ENCODE data around the gene AGAP1. TPM values are rescaled to one million over a fixed set of nuclear protein-coding genes. Genes with fewer than 3 reads are reported as not detected.

The AGAP1 gene
- total and polyA plus RNA-seq, 2 donors (not counting 3 experiments of a cell fraction or from before 2014, with no cell fraction given), result 10.2 to 20.9 TPM

GRCh38 chr2:235961711-235962110 lies 467.9 kb downstream of the AGAP1 start:
- Histone ChIP-seq H4K20me1 (replicated peaks; ENCODE audit: control insufficient read depth, extremely low read depth, insufficient read depth, low read length) (no peaks in the 10 kb centered on the region), H3K27ac (ENCODE audit: insufficient read depth, low read depth, low read length) (no peak overlapping the region), H3K4me2 (ENCODE audit: insufficient read depth, low read length) (no peak overlapping the region), H3K36me3 (ENCODE audit: control insufficient read depth in 2 of 2, extremely low read depth in 1 of 2, insufficient read depth in 2 of 2, low read length in 2 of 2) (no peaks in the 10 kb centered on the region), H3K4me1 (ENCODE audit: control insufficient read depth, extremely low read depth, insufficient read depth, low read length) (no peaks in the 10 kb centered on the region), H3K27me3 (ENCODE audit: control insufficient read depth in 2 of 2, insufficient read depth in 2 of 2, low read length in 2 of 2) (no peaks in the 10 kb centered on the region), H3K4me3 (replicated peaks in 1 of 3; ENCODE audit: insufficient read depth in 1 of 3, low read depth in 1 of 3, low read length in 3 of 3) (no peak overlapping the region), H3K9me1 (replicated peaks; ENCODE audit: control insufficient read depth, extremely low read depth, insufficient read depth, low read length) (no peaks in the 10 kb centered on the region), H3K9ac (replicated peaks; ENCODE audit: extremely low read depth, insufficient read depth, low read length) (no peak overlapping the region), H3K79me2 (ENCODE audit: control insufficient read depth, insufficient read depth, low read length) (no peaks in the 10 kb centered on the region), H2AFZ (ENCODE audit: low read depth, low read length) (no peak overlapping the region), H3K9me3 (replicated peaks; ENCODE audit: control insufficient read depth, insufficient read depth, low read length) (no peaks in the 10 kb centered on the region)
- FAIRE-seq (no peak), DNase-seq (ENCODE audit: low read depth, low spot score) (no peak)
- dilution Hi-C loops (cut with MboI; ENCODE audit: extremely low pct_ligation_motif_present, low sequenced_read_pairs) (no loop called here), intact Hi-C loops (cut with micrococcal nuclease) (no loop called here)
- ChIA-PET POLR2A (no interaction called here), CTCF (no interaction called here)
- BruUV-seq (replicated peaks), result no TSS peak
- TF ChIP-seq POLR2A (IDR thresholded peaks at IDR 0.05; ENCODE audit: low read depth, low read length), result no peak
- no peak for TF ChIP-seq POLR2AphosphoS5 (IDR thresholded peaks at IDR 0.05; ENCODE audit: insufficient read depth, low read depth, low read length)
- no peak for TF ChIP-seq GATA2 (IDR thresholded peaks at IDR 0.05; ENCODE audit: insufficient read depth, insufficient read length, low read depth, low read length)
- TF ChIP-seq EZH2 (IDR thresholded peaks at IDR 0.05; ENCODE audit: borderline replicate concordance, low read depth, low read length, severe bottlenecking), result no peak
- no peak for TF ChIP-seq JUN (IDR thresholded peaks at IDR 0.05; ENCODE audit: borderline replicate concordance, insufficient read depth, insufficient read length, low read depth)
- TF ChIP-seq, protein P1, sequence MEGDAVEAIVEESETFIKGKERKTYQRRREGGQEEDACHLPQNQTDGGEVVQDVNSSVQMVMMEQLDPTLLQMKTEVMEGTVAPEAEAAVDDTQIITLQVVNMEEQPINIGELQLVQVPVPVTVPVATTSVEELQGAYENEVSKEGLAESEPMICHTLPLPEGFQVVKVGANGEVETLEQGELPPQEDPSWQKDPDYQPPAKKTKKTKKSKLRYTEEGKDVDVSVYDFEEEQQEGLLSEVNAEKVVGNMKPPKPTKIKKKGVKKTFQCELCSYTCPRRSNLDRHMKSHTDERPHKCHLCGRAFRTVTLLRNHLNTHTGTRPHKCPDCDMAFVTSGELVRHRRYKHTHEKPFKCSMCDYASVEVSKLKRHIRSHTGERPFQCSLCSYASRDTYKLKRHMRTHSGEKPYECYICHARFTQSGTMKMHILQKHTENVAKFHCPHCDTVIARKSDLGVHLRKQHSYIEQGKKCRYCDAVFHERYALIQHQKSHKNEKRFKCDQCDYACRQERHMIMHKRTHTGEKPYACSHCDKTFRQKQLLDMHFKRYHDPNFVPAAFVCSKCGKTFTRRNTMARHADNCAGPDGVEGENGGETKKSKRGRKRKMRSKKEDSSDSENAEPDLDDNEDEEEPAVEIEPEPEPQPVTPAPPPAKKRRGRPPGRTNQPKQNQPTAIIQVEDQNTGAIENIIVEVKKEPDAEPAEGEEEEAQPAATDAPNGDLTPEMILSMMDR (IDR thresholded peaks at IDR 0.05; ENCODE audit: extremely low read depth in 1 of 2, insufficient read depth in 1 of 2, low read depth in 1 of 2, low read length in 2 of 2), result no peak
- no peak for TF ChIP-seq MAX (IDR thresholded peaks at IDR 0.05; ENCODE audit: insufficient read depth, insufficient read length)
- TF ChIP-seq MYC (IDR thresholded peaks at IDR 0.05; ENCODE audit: low read depth, low read length), result no peak
- TF ChIP-seq FOS (IDR thresholded peaks at IDR 0.05; ENCODE audit: borderline replicate concordance, insufficient read depth, low read length), result no peak

All from endothelial cell of umbilical vein (primary cell).